Measurements from ENCODE around the gene NDUFB10.
A peak's percentile ranks its signal among the peaks of the same experiment; 100 is the strongest.

Gene NDUFB10

GRCh38 chr16:1924095-1924494, 35.2 kb upstream of the NDUFB10 start:
- in situ Hi-C loops (cut with HindIII; ENCODE audit: low sequenced_read_pairs), result no loop called here
- H3K4me3 ChIP-seq (ENCODE audit: low read depth, low read length), result no peak overlapping the region
- DNase-seq (ENCODE audit: low read depth), result no peak
- TF ChIP-seq CTCF (IDR thresholded peaks at IDR 0.05; ENCODE audit: low read depth, low read length, missing control alignments), result no peak

- no peak for DNase-seq (ENCODE audit: low read depth)
- in situ Hi-C loops (cut with HindIII; ENCODE audit: low sequenced_read_pairs), result loop anchor here (5.0 kb wide), 1 partner anchor 74 kb away; no protein-coding TSS in a partner anchor
- no peak for TF ChIP-seq CTCF (IDR thresholded peaks at IDR 0.05; ENCODE audit: low read depth, low read length, missing control alignments)
- H3K4me3 ChIP-seq (ENCODE audit: low read depth, low read length), result no peak overlapping the region
Observed at GRCh38 chr16:1926271-1926670, 33.1 kb upstream of the NDUFB10 start.

- DNase-seq (ENCODE audit: low read depth), result no peak
- TF ChIP-seq CTCF (IDR thresholded peaks at IDR 0.05; ENCODE audit: low read depth, low read length, missing control alignments), result no peak
- H3K4me3 ChIP-seq (ENCODE audit: low read depth, low read length), result peak overlapping the region; percentile 45
- in situ Hi-C loops (cut with HindIII; ENCODE audit: low sequenced_read_pairs), result loop anchor here (5.0 kb wide), 1 partner anchor 77 kb away; no protein-coding TSS in a partner anchor
Observed at GRCh38 chr16:1929105-1929504, 30.2 kb upstream of the NDUFB10 start.

GRCh38 chr16:1929578-1930337, 29.6 kb upstream of the NDUFB10 start:
- in situ Hi-C loops (cut with HindIII; ENCODE audit: low sequenced_read_pairs), result loop anchor here (5.0 kb wide), 1 partner anchor 77 kb away; no protein-coding TSS in a partner anchor
- peak; percentile 37 for DNase-seq (ENCODE audit: low read depth)
- H3K4me3 ChIP-seq (ENCODE audit: low read depth, low read length), result peak overlapping the region; percentile 45
- peak; percentile 75 for TF ChIP-seq CTCF (IDR thresholded peaks at IDR 0.05; ENCODE audit: low read depth, low read length, missing control alignments)

- TF ChIP-seq CTCF (IDR thresholded peaks at IDR 0.05; ENCODE audit: low read depth, low read length, missing control alignments), result no peak
Observed at GRCh38 chr16:1930338-1930720, 29.0 kb upstream of the NDUFB10 start.

GRCh38 chr16:1932050-1933028, 27.0 kb upstream of the NDUFB10 start:
- H3K4me3 ChIP-seq (ENCODE audit: low read depth, low read length), result no peak overlapping the region
- TF ChIP-seq CTCF (IDR thresholded peaks at IDR 0.05; ENCODE audit: low read depth, low read length, missing control alignments), result peak; percentile 12
- no peak for DNase-seq (ENCODE audit: low read depth)

More at GRCh38 chr16:1930338-1930720, 29.0 kb upstream of the NDUFB10 start:
- in situ Hi-C loops (cut with HindIII; ENCODE audit: low sequenced_read_pairs), result no loop called here
- DNase-seq (ENCODE audit: low read depth), result no peak
- H3K4me3 ChIP-seq (ENCODE audit: low read depth, low read length), result no peak overlapping the region

More at GRCh38 chr16:1932050-1933028, 27.0 kb upstream of the NDUFB10 start:
- in situ Hi-C loops (cut with HindIII; ENCODE audit: low sequenced_read_pairs), result no loop called here
